22Rv1 (cell line): ENCODE results near the gene HRH3.

ENCODE experiments used
- CTCF ChIP-seq: fragments of 450-650 bp; IDR thresholded peaks from 2 replicates; pipeline ENCODE4 v1.5.1; 2017; ENCODE audit warnings: mild to moderate bottlenecking
- ZFX ChIP-seq: fragments of 450-650 bp; IDR thresholded peaks from 2 replicates; pipeline ENCODE4 v1.6.1; 2017; ENCODE audit warnings: antibody characterized with exemption, borderline replicate concordance

GRCh38 chr20:62209850-62210495 is 10.1 kb downstream of the HRH3 start:
- TF ChIP-seq CTCF (no peak), ZFX (no peak)
